GM18505 (cell line): Measurements from ENCODE around the gene ALK.

ENCODE experiments used
- ATAC-seq: cut with Tn5 transposase; IDR thresholded peaks from one replicate; pipeline ENCODE4 v1.9.1; 2021; ENCODE audit not compliant: unreplicated experiment
- POLR2A ChIP-seq: IDR thresholded peaks from 4 replicates; pipeline ENCODE4 v1.6.1; 2011; ENCODE audit warnings: borderline replicate concordance; ENCODE audit not compliant: insufficient read depth, insufficient read length; ENCODE audit errors: extremely low read depth

ALK gene

DNA sequence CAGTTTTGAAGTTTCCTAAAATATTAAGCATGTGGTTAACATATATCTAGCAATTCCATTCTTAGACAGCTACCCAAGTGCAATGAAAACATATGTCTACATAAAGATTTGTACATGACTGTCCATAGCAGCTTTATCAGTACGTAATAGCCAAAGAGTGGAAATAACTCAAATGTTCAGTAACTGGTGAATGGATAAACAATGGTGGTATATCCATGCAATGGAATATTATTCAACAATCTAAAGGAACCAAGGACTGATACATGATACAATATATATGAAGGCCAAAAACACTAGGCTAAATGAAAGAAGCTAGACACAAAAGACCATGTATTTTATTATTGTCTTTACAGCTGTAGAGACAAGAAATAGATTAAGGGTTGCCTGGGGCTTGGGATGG lies 361.4 kb downstream of the ALK start:
- ATAC-seq, result no peak
- TF ChIP-seq POLR2A, result no peak

DNA sequence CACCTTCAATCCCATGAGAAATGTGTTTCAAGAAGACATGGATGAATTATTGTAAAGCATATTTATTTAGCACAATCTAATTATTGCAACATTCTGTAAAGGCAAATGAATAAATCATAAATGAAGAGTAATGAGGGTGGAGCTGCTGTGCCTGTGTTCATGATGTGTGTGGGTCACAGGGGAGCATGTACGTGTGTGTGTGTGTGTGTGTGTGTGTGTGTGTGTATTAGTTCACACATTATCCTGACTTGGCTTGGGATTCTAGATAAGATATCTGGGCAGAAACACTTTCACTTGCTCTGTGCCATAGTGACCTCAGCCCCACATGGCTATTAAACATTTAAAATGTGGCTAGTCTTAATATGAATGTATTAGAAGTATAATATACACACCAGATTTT lies 361.8 kb downstream of the ALK start:
- TF ChIP-seq POLR2A, result no peak
- ATAC-seq, result no peak

DNA sequence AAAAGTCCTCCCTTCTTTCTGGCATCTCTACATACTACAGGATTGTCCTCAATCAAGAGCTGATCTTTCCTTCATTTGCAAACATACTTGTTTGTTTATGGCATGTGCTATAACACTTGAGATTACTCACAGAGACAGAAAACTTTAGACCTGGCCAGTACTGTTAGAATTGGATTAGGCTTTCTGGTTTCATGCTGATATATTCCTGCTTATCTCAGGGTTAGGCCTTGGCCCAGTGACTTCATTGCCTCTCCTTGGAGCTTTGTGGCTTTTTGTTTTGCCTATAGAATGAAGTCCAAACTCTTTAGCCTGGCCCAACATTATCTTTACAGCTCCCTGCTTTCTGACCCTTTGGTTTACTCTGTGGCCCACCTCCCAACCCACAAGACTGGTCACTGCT lies 363.3 kb downstream of the ALK start:
- TF ChIP-seq POLR2A, result no peak
- no peak for ATAC-seq

DNA sequence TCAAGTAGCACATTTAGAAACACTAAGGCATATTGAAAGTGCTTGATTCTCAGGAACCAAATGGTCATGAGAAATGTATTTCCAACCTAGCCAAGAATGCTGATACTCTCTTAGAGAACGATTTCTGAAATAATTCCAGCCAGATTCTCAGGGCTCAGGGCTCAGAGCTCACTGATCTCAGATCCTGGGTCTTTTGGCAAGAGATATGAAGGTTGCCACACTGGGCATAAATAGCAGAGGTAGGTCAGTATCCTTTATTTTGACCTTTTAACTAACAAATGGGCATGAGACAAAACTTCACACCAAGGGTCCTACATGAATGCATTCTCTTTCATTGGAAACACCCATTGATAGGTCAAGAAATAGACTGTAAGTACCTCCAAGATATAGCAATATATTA lies 364.1 kb downstream of the ALK start:
- no peak for TF ChIP-seq POLR2A
- ATAC-seq, result no peak

DNA sequence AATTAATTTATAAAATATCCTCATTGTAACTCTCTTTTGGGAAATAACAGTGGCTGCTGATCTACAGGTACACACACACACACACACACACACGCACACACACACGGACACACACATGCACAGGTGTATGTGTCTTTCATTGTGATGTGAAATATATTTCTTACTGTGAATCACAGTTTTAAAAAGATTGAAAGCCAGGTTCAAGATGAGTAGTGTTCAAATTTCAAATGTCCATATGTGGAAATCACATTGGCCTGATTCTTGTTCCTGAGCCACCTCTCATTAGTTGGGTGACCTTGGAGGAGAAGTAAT lies 372.4 kb downstream of the ALK start:
- no peak for TF ChIP-seq POLR2A
- ATAC-seq, result no peak

DNA sequence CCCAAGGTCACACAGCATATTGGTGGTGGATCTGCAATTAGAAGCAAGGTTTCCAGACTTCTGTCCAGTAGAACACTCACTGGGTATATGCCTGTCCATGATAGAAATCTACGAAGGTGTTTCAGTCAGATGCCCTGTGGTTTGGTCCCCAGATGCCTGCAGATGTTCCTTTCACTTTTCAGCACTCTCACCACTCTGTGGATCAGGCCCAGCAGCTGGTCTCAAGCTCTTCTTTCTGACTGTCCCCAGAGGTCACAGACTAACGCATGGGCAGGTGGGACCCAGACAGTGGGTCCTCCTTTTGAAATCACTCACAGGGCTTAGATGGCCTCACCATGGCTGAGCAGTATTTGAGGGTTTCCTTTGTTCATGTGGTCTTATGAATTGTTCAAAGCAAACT lies 376.5 kb downstream of the ALK start:
- TF ChIP-seq POLR2A, result no peak
- ATAC-seq, result no peak

DNA sequence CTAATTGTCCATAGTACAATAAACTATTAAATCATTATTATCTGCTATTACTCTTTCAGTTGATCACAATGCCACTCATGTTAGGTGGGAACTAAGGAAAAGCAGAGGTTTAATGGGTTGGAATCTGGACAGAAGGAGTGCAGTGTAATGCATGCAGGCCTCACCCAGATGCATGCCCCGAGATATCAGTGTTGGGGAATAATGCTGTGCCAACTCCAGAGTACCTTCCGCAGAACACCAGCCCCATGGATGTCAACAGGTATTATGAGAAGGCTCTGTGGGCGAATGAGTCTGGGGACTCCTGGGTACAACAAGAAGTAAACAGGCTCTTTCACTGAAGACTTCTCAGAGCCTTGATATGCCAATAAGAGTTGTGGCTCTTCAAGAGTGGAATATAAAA lies 377.4 kb downstream of the ALK start:
- ATAC-seq, result no peak

DNA sequence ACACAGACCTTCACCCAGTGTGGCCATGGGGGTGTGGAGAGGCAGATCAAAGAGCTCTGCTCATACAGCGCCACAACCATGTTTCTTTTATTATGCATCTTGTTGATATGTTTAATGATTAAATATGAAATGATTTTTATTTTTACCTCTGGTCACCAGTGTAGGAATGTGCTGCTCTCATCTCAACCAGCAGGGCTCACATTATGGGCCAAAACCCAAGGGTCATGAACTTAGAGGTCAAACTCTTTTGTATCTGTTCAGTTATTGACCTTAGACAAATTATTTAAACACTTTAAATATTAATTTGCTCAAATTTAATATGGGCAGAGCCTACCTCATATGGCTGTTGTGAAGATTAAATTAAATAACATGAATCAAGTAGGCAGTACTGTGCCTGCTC lies 386.2 kb downstream of the ALK start:
- TF ChIP-seq POLR2A, result no peak
- ATAC-seq, result no peak

More for the DNA sequence above, 377.4 kb downstream of the ALK start:
- no peak for TF ChIP-seq POLR2A

DNA sequence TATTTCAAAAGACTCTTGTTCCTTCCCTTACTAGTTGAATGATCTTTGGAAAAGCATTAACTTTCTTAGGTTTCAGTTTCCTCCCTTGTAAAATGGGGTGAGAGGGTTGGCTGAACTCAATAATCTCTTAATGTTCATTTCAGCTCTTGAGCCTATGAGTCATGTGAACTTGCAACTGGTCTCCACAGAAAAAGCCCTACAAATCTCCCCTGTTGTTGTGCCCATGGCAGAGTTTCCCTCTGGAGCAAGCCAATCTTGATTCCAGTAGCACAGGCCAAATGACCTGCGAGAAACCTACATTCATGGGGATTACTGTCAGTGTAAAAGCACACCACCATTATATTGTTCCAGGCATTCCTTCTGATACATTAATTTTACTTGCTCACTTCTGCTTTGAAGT lies 388.9 kb downstream of the ALK start:
- no peak for TF ChIP-seq POLR2A
- no peak for ATAC-seq

DNA sequence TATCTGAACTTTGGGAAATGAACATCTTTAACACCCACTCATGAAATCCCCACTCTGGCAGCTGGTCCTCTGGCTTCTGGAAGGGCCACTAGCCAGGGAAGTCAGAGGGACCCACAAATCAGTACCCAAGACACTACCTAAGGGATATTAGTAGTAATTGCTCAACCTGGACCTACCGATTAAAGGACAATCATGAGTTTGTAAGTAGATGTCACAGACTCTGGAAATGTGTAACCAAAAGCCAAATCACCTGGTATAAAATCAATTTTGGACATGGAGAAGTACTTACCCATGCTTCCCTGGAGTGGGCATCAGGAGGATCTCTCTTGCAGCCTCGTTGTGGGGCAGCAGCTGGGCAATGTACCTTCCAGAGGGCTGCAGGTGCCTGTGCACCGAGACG lies 389.8 kb downstream of the ALK start:
- no peak for TF ChIP-seq POLR2A
- no peak for ATAC-seq

DNA sequence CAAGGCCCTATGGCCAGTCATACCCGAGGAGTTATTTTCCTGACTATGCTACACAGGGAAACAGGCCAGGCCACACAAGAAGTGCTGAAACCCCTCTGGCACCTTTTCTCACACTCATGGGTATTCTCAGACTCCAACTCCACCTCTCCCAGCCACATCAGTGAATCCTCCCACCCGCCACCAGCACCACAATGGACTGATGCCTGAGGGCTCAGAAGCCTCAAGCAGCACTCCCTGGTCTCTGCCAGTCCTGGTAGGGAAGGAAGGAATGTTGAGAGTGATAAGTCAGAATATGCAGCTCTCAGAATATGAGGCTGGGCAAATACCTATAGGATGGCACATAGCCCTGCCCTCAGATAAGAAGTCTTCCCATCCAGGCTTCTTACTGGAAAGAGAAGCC lies 391.1 kb downstream of the ALK start:
- TF ChIP-seq POLR2A, result no peak
- ATAC-seq, result no peak

DNA sequence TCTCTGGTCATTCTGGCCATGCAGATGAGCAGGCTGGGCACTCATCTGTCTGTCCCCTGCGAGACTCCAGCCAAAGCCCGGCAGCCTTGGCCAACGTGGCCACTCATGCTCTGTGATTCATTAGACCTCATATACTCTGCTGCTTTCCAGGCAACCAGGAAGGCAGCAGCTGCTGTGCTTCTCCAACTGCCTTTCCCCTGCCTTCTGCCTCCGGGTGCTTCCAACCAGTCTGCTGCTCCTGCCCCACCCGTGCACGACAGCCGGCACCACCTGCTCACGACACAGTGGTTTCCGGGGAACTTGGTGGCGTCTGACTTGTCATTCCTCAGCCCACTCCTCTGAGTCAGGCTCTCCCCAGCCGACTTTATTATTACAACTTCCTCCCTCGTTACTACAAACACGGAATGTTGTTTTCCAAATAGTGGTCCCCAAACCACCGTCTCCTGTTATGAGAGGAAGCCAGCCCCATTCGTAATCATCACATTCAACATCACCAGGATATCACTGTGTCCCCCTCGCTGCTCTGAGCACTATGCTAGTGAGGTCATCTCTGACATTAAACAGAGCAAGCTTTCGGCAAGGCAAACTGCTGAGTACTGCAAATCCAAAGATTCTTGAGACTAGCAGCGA lies 392.4 kb downstream of the ALK start:
- no peak for TF ChIP-seq POLR2A
- ATAC-seq, result no peak

DNA sequence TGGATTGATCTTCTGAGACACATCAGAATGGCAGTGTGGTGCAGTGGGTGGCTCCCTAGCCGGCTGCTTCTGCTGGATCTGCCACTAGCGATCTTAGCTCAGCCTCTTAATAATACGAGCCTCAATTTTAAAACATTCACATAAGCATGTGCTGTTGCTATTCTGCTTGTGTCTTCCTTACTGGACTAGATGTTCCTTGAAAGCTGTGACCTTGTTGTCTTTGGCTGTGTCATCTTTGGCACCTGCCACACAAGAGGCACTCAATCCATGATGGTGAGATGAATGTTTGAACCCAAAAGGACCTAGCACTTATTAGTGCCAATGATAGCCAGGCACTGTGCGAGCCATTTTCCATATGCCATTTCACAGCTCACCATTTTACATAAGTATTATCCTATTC lies 393.0 kb downstream of the ALK start:
- no peak for TF ChIP-seq POLR2A
- no peak for ATAC-seq

DNA sequence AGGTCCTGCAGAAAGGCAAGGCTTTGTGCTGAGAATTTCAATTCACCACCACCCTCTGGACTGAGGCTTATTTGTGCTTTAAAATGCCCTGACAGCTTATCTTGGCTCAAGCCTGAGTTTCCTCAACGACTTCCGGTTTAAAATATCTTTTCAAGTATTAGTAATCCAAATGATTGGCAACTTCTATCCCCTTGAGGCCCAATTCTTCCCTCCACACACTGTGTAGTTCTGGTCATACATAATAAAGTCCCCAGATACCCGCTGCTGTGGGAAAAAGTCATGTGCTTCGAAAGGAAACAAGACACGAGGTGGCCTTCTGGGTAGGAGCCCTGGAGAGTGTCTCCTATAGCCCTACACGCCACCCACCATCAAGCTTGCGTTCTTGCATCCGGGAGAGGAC lies 393.4 kb downstream of the ALK start:
- no peak for ATAC-seq
- no peak for TF ChIP-seq POLR2A

DNA sequence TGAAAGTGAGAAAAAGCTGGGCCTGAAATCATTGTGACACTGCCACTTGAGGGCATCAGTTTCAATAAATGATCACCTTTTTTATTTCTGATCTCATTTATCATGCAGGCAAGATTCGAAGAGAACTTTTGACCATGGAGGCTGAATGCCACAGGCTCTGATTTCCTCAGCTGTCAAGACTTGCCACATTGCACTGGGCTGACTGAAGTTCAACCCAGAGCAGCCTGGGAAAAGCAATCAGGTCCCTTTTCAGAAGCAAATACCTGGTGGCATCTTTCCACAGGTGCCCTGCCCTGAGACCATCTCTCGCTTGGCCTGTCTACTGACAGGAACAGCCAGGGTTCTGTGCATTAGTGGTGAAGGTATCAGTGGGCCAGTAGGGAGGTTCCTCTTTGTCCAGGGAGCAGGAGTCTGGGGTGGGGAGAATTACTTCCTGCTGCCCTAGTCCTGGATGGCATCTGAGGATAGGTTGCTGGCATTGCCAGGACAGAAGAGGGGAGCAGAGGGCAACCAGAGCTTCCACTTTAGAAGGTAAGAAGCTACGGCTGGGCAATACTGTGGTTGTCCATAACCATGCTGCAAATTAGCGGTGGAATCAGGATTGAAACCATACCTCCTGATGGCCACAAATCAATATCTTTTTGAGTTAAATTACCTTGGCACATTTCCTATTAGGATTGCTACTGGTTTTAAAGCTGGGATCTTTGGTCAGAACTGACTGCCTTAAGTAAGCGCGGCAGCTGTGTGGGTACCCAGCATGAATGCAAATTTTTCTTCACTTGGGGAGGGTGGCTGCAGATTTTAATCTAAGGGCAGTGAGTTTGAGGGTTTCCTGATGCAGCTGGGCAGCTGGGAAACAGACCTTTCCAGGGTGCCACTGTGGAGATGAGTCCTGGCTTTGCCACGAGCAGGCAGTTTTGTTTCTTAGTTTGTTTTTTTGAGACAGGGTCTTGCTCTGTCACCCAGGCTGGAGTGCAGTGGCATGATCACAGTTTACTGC lies 394.5 kb downstream of the ALK start:
- TF ChIP-seq POLR2A, result no peak
- no peak for ATAC-seq

DNA sequence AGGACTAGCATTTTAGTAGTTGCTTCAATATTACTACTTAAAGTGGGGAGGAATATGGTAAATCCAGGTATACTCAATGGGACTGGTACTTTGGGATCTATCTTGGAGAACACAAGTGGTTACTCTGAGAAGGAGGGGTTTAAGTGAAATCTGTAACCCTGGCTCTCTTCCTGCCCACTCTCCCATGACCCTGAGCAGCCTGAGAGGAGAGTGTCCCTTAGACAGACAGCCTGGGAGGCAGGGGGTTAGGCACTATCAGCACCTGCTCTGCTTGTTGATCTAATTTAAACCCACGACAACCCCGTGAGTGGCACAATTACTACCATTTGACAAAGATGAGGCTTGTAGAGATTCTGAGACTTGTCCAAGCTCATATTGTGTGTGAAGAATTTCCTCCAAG lies 395.5 kb downstream of the ALK start:
- no peak for ATAC-seq
- TF ChIP-seq POLR2A, result no peak
